Smooth muscle cell (in vitro differentiated cells): ENCODE results near the gene MAD1L1. TPM values are rescaled to one million over a fixed set of nuclear protein-coding genes. Genes with fewer than 3 reads are reported as not detected.

Source experiments
- DNase-seq: peaks from one replicate; lab custom pipeline; 2025; ENCODE audit not compliant: unreplicated experiment; lab: John Stamatoyannopoulos, UW
- H2AFZ ChIP-seq: fragments of 200-600 bp; sonication (generic); 2 replicates; pipeline ENCODE4 v1.6.0; 2016; ENCODE audit warnings: antibody characterized with exemption, low read depth, mild to moderate bottlenecking
- H3F3A ChIP-seq: fragments of 200-600 bp; sonication (generic); 2 replicates; pipeline ENCODE4 v1.6.0; 2017; ENCODE audit warnings: antibody characterized with exemption, low read depth
- H3K27ac ChIP-seq: fragments of 200-600 bp; sonication (generic); 2 replicates; pipeline ENCODE4 v1.5.1; 2016; ENCODE audit warnings: low read depth, mild to moderate bottlenecking
- H3K27me3 ChIP-seq: fragments of 200-600 bp; sonication (generic); 2 replicates; pipeline ENCODE4 v1.6.1; 2016; ENCODE audit warnings: low read depth, mild to moderate bottlenecking
- H3K36me3 ChIP-seq: fragments of 200-600 bp; sonication (generic); 2 replicates; pipeline ENCODE4 v1.5.1; 2016; ENCODE audit warnings: low read depth
- H3K4me1 ChIP-seq: fragments of 200-600 bp; sonication (generic); 2 replicates; pipeline ENCODE4 v1.5.1; 2016; ENCODE audit warnings: low read depth
- H3K4me2 ChIP-seq: fragments of 200-600 bp; sonication (generic); 2 replicates; pipeline ENCODE4 v1.6.0; 2016; ENCODE audit warnings: mild to moderate bottlenecking
- H3K4me3 ChIP-seq: fragments of 200-600 bp; sonication (generic); 2 replicates; pipeline ENCODE4 v1.5.1; 2016; ENCODE audit warnings: mild to moderate bottlenecking
- H3K79me2 ChIP-seq: fragments of 200-600 bp; sonication (generic); 2 replicates; pipeline ENCODE4 v1.6.0; 2016; ENCODE audit warnings: low read depth, mild to moderate bottlenecking
- H3K9ac ChIP-seq: fragments of 200-600 bp; sonication (generic); 2 replicates; pipeline ENCODE4 v1.6.0; 2016; ENCODE audit warnings: low read depth
- H3K9me3 ChIP-seq: fragments of 200-600 bp; sonication (generic); replicated peaks from 2 replicates; pipeline ENCODE4 v1.5.1; 2016; ENCODE audit warnings: low read depth
- H4K20me1 ChIP-seq: fragments of 200-600 bp; sonication (generic); 2 replicates; pipeline ENCODE4 v1.6.0; 2016; ENCODE audit warnings: low read depth
- WGBS: methylation state at CpG from one replicate; pipeline ENCODE4 v1.1.7; 2016; ENCODE audit warnings: low lambda C conversion rate; 5-methylcytosine and 5-hydroxymethylcytosine counted together
- polyA plus RNA-seq: library from polyadenylated mRNA; unstranded; fragments of >200 nt; fragmentation: Nextera tagmentation; extraction: Ambion mirVana; gene quantifications from 2 replicates; pipeline ENCODE4 v1.2.1, GENCODE V29; 2016
- total RNA-seq: library from RNA; depleted of rRNA; stranded (reverse); fragments of >200 nt; gene quantifications from 2 replicates; pipeline ENCODE4 v1.2.3, GENCODE V29; 2014
- TF ChIP-seq, protein P1 (sequence below): fragments of 200-600 bp; sonication (generic); IDR thresholded peaks from 2 replicates; pipeline ENCODE4 v1.5.1; 2017; ENCODE audit warnings: borderline replicate concordance, mild to moderate bottlenecking, antibody characterized with exemption; ENCODE audit not compliant: insufficient read depth, poor library complexity, severe bottlenecking

Gene MAD1L1
- total and polyA plus RNA-seq, 2 experiments from 2014 or later, result 33.4 to 60.7 TPM

DNA sequence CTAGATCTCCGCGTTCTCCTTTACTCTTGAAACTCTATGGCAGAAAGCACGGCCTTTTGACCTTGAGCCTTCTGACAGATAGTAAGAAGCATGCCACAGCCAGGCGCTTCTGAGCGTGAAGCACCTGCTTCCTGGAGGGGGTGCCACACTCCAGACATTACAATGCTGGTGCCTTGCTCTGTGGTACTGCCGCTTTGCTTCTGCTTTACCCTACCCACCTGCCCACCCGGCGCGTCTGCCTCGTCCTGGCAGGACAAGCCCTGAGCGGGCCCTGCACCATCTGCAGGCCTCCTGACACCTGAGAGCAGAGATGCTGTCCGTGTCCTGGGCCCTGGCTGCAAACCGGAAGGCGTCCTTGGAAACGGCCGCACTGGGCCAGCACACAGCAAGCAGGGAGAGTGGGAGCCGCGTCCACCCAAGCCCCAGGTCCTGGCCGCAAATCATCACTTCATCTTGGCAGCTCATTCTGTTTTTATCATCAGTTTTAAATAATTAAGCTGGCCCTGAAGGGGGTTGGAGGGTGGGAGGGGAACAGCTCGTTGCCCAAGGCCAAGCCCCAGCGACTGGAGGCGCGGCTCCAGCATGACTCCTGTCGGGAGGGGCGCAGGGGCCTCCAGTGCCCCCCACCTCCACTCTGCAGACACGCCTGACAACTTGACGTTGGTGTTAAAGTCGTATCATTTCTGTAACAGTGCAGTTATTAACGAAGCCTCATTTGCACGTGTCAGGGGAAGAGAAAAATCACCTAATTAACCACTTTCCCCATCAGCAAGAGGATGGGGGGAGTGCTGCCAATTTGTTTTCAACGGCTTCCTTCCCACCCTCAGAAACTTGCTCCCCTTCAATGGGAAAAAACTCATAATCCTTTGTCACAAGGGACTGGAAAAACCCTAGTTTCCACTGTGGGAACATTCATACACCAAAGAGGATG is 132.2 kb downstream of the MAD1L1 start:
- no peaks in the 10 kb centered on the region for H3F3A ChIP-seq
- H3K27me3 ChIP-seq, result no peaks in the 10 kb centered on the region
- no peaks in the 10 kb centered on the region for H3K9me3 ChIP-seq
- H3K36me3 ChIP-seq, result no peaks in the 10 kb centered on the region
- peaks cover 17% of the 10 kb centered on the region for H3K4me1 ChIP-seq
- TF ChIP-seq, protein P1, sequence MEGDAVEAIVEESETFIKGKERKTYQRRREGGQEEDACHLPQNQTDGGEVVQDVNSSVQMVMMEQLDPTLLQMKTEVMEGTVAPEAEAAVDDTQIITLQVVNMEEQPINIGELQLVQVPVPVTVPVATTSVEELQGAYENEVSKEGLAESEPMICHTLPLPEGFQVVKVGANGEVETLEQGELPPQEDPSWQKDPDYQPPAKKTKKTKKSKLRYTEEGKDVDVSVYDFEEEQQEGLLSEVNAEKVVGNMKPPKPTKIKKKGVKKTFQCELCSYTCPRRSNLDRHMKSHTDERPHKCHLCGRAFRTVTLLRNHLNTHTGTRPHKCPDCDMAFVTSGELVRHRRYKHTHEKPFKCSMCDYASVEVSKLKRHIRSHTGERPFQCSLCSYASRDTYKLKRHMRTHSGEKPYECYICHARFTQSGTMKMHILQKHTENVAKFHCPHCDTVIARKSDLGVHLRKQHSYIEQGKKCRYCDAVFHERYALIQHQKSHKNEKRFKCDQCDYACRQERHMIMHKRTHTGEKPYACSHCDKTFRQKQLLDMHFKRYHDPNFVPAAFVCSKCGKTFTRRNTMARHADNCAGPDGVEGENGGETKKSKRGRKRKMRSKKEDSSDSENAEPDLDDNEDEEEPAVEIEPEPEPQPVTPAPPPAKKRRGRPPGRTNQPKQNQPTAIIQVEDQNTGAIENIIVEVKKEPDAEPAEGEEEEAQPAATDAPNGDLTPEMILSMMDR, result no peak
- H3K27ac ChIP-seq, result no peak overlapping the region
- no peak for DNase-seq
- no peak overlapping the region for H3K9ac ChIP-seq
- no peak overlapping the region for H3K4me2 ChIP-seq
- H4K20me1 ChIP-seq, result peaks cover 7% of the 10 kb centered on the region
- no peaks in the 10 kb centered on the region for H3K79me2 ChIP-seq
- no peak overlapping the region for H2AFZ ChIP-seq
- H3K4me3 ChIP-seq, result no peak overlapping the region
- 90% methylated on average over 31 of the region's 31 CpGs for WGBS

DNA sequence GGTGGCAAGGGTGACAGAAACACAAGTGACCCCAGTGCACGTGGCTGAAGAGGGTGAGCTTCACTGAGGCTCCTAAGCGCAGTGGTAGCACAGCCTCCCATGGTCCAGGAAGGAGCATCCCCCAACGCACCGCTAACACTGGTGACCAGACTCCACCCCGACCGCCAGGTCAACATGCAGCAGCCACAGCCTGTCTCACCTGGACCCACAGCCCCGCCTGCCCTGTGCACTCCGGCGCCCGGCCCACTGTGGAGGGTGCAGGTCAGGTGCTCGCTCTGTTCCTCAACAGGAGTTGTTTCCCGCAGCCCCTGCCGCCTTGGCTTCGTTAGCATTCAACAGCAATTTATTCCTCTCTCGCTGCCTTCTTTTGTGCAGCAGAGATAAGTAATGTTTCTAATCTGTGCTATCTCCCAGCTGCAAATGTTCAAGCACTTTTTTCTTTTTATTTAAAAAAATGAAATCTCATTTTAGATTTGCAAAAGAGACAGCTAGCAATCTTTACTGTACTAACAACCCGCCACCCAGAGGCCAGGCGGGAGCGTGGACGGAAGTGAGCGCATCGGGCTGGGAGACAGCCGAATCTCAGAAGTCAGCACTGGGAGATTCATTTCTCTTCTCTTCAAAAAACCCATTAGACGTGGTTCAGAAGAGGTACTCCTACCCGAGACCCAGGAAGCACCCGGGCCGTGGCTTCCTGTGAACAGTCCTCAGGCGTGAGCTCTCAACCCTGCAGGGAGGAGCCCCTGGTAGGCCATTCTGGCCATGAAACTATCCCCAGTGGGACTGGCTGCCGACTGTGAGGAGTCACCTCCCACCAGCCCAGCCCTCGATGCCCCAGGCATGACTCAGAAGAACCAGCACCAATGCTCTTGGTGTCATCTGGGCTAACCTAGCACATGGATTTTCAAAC is 133.4 kb downstream of the MAD1L1 start:
- no peak overlapping the region for H3K4me3 ChIP-seq
- H3F3A ChIP-seq, result no peaks in the 10 kb centered on the region
- no peak overlapping the region for H3K9ac ChIP-seq
- TF ChIP-seq, protein P1, result no peak
- H4K20me1 ChIP-seq, result peaks cover 7% of the 10 kb centered on the region
- no peaks in the 10 kb centered on the region for H3K79me2 ChIP-seq
- no peak overlapping the region for H3K4me2 ChIP-seq
- no peaks in the 10 kb centered on the region for H3K27me3 ChIP-seq
- H3K36me3 ChIP-seq, result no peaks in the 10 kb centered on the region
- 79% methylated on average over 29 of the region's 29 CpGs for WGBS
- no peaks in the 10 kb centered on the region for H3K9me3 ChIP-seq
- H3K27ac ChIP-seq, result no peak overlapping the region
- no peak for DNase-seq
- peaks cover 9% of the 10 kb centered on the region for H3K4me1 ChIP-seq
- no peak overlapping the region for H2AFZ ChIP-seq

- TF ChIP-seq, protein P1, result no peak
- H3K9me3 ChIP-seq, result no peaks in the 10 kb centered on the region
- H3K9ac ChIP-seq, result no peak overlapping the region
- H3F3A ChIP-seq, result no peaks in the 10 kb centered on the region
- H3K27me3 ChIP-seq, result no peaks in the 10 kb centered on the region
- WGBS, result 93% methylated on average over 16 of the region's 16 CpGs
- no peaks in the 10 kb centered on the region for H3K79me2 ChIP-seq
- peaks cover 7% of the 10 kb centered on the region for H4K20me1 ChIP-seq
- H3K27ac ChIP-seq, result no peak overlapping the region
- H2AFZ ChIP-seq, result no peak overlapping the region
- H3K4me1 ChIP-seq, result peaks cover under 1% of the 10 kb centered on the region
- no peaks in the 10 kb centered on the region for H3K36me3 ChIP-seq
- no peak overlapping the region for H3K4me2 ChIP-seq
- no peak overlapping the region for H3K4me3 ChIP-seq
- no peak for DNase-seq
Measured at GRCh38 chr7:2098496-2098895, 134.2 kb downstream of the MAD1L1 start.
